Kidney (tissue), 14 donors: Measurements from ENCODE around the gene PGM1. TPM values are rescaled to one million over a fixed set of nuclear protein-coding genes. Genes with fewer than 3 reads are reported as not detected.

Experiments
- DNase-seq, 5 donors: peaks; one replicate each; pipeline ENCODE4 v3.0.0-alpha.2; 2013 to 2020
- FAIRE-seq: peaks from 2 replicates; lab custom pipeline; 2012; peaks lifted over from hg19 to GRCh38; lab: Jason Lieb, UNC
- H3K27ac ChIP-seq, 2 donors: one replicate each; pipeline ENCODE4 v1.7.0; 2013; ENCODE audit warnings: low read depth in 2 of 2, low read length in 2 of 2, inconsistent platforms in 1 of 2
- H3K27me3 ChIP-seq: one replicate; pipeline ENCODE4 v1.7.1; 2013; ENCODE audit warnings: low read length, inconsistent platforms; ENCODE audit not compliant: control insufficient read depth, insufficient read depth
- H3K36me3 ChIP-seq, 3 donors: one replicate each; pipeline versions ENCODE4 v1.7.0 to v1.7.1; 2013; ENCODE audit warnings: low read length in 3 of 3, control low read depth in 1 of 3, inconsistent platforms in 1 of 3; ENCODE audit not compliant: insufficient read depth in 3 of 3, control insufficient read depth in 2 of 3
- H3K4me1 ChIP-seq, 3 donors: one replicate each; pipeline versions ENCODE4 v1.7.0 to v1.7.1; 2013; ENCODE audit warnings: low read length in 3 of 3, inconsistent platforms in 1 of 3, low read depth in 1 of 3; ENCODE audit not compliant: control insufficient read depth in 2 of 3, insufficient read depth in 2 of 3
- H3K4me3 ChIP-seq, 3 donors: one replicate each; pipeline versions ENCODE4 v1.7.0 to v1.8.1; 2013; ENCODE audit warnings: low read length in 3 of 3, control low read depth in 1 of 3, inconsistent platforms in 1 of 3
- H3K9ac ChIP-seq, 3 donors: one replicate each; pipeline versions ENCODE4 v1.7.0 to v1.7.1; 2013; ENCODE audit warnings: low read length in 3 of 3, control low read depth in 1 of 3, inconsistent platforms in 1 of 3
- H3K9me3 ChIP-seq, 3 donors: one replicate each; pipeline versions ENCODE4 v1.7.0 to v1.7.1; 2013; ENCODE audit warnings: low read length in 3 of 3, control low read depth in 1 of 3, inconsistent platforms in 1 of 3; ENCODE audit not compliant: control insufficient read depth in 2 of 3, insufficient read depth in 1 of 3
- CTCF ChIP-seq: IDR thresholded peaks from 3 replicates; pipeline ENCODE4 v1.5.1; 2012; ENCODE audit warnings: mild to moderate bottlenecking, moderate library complexity, borderline replicate concordance; ENCODE audit not compliant: insufficient read depth; ENCODE audit errors: extremely low read depth
- intact Hi-C: fragments of 100-400 bp; cut with DNase I; formaldehyde crosslinking; loops from one replicate; pipeline ENCODE4 v1.11.1; 2022
- polyA plus RNA-seq: library from polyadenylated mRNA; stranded (reverse); fragments of 350-450 nt; fragmentation: Illumina TruSeq; extraction: RNeasy Lipid Tissue Mini Kit (QIAGEN cat#74804); gene quantifications from one replicate; pipeline ENCODE4 v1.2.3, GENCODE V29; 2014; ENCODE audit warnings: low read depth, low replicate concordance; ENCODE audit not compliant: insufficient read depth
- total RNA-seq: library from RNA; stranded (reverse); fragmentation: NEBNext Ultra II Directional; extraction: Animal tissue kit (Norgen Biotek cat#: 25700); gene quantifications from one replicate; pipeline ENCODE4 v1.2.1, GENCODE V29; 2021
- donor health status: control.
- donor health status: control.
- donor health status: control.
- donor health status: control.
- donor health status: control.
- donor health status: DM: yes; HTN: yes; CAD: no.
- donor health status: Normal renal cell carcinoma (clear cell type).

The PGM1 gene
- total and polyA plus RNA-seq, 2 donors from 2014 or later = 40.3 to 59.3 TPM

- Histone ChIP-seq H3K4me1 (no peaks in the 10 kb centered on the region), H3K4me3 (no peak overlapping the region), H3K27ac (no peak overlapping the region), H3K9ac (no peak overlapping the region), H3K27me3 (no peaks in the 10 kb centered on the region), H3K9me3 (no peaks in the 10 kb centered on the region), H3K36me3 (no peaks in the 10 kb centered on the region)
- no peak for FAIRE-seq
- no peak for TF ChIP-seq CTCF
- no peak for DNase-seq
- intact Hi-C loops = no loop called here
Observed at GRCh38 chr1:63668298-63668697, 75.1 kb downstream of the PGM1 start.

- intact Hi-C loops = no loop called here
- Histone ChIP-seq H3K9ac (no peak overlapping the region), H3K27me3 (no peaks in the 10 kb centered on the region), H3K9me3 (no peaks in the 10 kb centered on the region), H3K27ac (no peak overlapping the region), H3K4me3 (no peak overlapping the region), H3K4me1 (no peaks in the 10 kb centered on the region), H3K36me3 (no peaks in the 10 kb centered on the region)
- FAIRE-seq (no peak), DNase-seq (peak in 1 of 5 donors; percentile 63)
- no peak for TF ChIP-seq CTCF
Observed at GRCh38 chr1:63669151-63669961, 76.1 kb downstream of the PGM1 start.

DNA sequence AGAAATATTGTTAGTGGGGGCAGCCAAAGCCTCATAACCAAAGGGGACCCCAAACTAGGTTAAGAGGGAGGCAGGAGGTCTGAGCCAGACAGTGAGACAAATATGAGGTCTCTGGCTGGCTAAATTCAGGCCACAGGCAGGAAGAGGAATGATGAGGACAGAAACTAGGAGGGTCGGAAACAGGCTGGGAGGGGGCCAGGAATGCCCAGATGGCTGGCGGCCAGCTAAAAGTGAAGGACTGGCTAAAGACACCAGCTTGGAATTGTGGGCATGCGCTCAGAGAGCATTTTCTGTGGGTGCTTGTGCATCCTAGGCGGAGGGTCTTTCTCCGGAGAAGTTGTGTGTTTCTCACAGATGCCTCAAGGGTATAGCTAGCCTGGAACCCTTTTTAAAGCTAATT lies 77.0 kb downstream of the PGM1 start:
- no peaks in the 10 kb centered on the region for H3K36me3 ChIP-seq
- H3K4me3 ChIP-seq = no peak overlapping the region
- no peak for TF ChIP-seq CTCF
- FAIRE-seq (no peak), DNase-seq (no peak)
- no peaks in the 10 kb centered on the region for H3K9me3 ChIP-seq
- H3K9ac ChIP-seq = no peak overlapping the region
- no peak overlapping the region for H3K27ac ChIP-seq
- H3K4me1 ChIP-seq = peaks cover 0 to 5% (median 0%) of the 10 kb centered on the region in 3 donors
- H3K27me3 ChIP-seq = no peaks in the 10 kb centered on the region
- intact Hi-C loops = loop anchor here (10.0 kb wide), 1 partner anchor 575 kb away; no protein-coding TSS in a partner anchor
